CD4-positive, alpha-beta T cell (primary cell): ENCODE data around the gene FMN1. TPM values are rescaled to one million over a fixed set of nuclear protein-coding genes. Genes with fewer than 3 reads are reported as not detected.

Source experiments
- ATAC-seq: fragments of 200-7000 bp; cut with Tn5 transposase; one replicate; pipeline ENCODE4 v1.10.0; 2022; ENCODE audit warnings: mild to moderate bottlenecking; ENCODE audit not compliant: poor library complexity
- CTCF ChIA-PET: fragments of 350-600 bp; sonication (Branson Sonifier 250); formaldehyde crosslinking; loops from one replicate; lab custom pipeline; 2021; ENCODE audit warnings: antibody characterized with exemption, inconsistent platforms; lab: Charles Lee
- POLR2A ChIA-PET: fragments of 350-600 bp; sonication (Branson Sonifier 250); formaldehyde crosslinking; loops from one replicate; lab custom pipeline; 2021; ENCODE audit warnings: antibody characterized with exemption, inconsistent platforms; lab: Charles Lee
- DNase-seq, 14 experiments: peaks; one replicate each; pipeline ENCODE4 v3.0.0-alpha.2; 2013 to 2020; ENCODE audit warnings: mixed read lengths in 2 of 14
- H3K27ac ChIP-seq, 2 donors: one replicate each; pipeline versions ENCODE4 v1.5.1 to v1.7.0; 2013; ENCODE audit warnings: low read length in 2 of 2, low read depth in 1 of 2, mild to moderate bottlenecking in 1 of 2
- H3K27me3 ChIP-seq, 2 experiments: 1 replicate in 1 of 2; 2 replicates in 1 of 2; pipeline versions ENCODE4 v1.6.1 to v1.7.0; 2013; ENCODE audit warnings: low read length in 2 of 2, control low read depth in 1 of 2, mild to moderate bottlenecking in 1 of 2, moderate library complexity in 1 of 2; ENCODE audit not compliant: insufficient read depth in 2 of 2, control insufficient read depth in 1 of 2
- H3K36me3 ChIP-seq: one replicate; pipeline ENCODE4 v1.6.1; 2013; ENCODE audit warnings: low read length, control low read depth; ENCODE audit not compliant: insufficient read depth
- H3K4me1 ChIP-seq: one replicate; pipeline ENCODE4 v1.6.1; 2013; ENCODE audit warnings: low read length, control low read depth; ENCODE audit not compliant: insufficient read depth
- H3K4me3 ChIP-seq: one replicate; pipeline ENCODE4 v1.5.1; 2013; ENCODE audit warnings: mild to moderate bottlenecking, low read length, moderate library complexity
- H3K9me3 ChIP-seq, 2 experiments: 1 replicate in 1 of 2; 2 replicates in 1 of 2; pipeline versions ENCODE4 v1.6.1 to v1.7.0; 2013; ENCODE audit warnings: low read length in 2 of 2, mild to moderate bottlenecking in 2 of 2, control low read depth in 1 of 2, moderate library complexity in 1 of 2; ENCODE audit not compliant: control insufficient read depth in 1 of 2, insufficient read depth in 1 of 2
- H3K27ac Mint-ChIP-seq: one replicate; pipeline ENCODE4 v1.8.0; 2020; ENCODE audit warnings: mixed read lengths
- H3K27me3 Mint-ChIP-seq: one replicate; pipeline ENCODE4 v1.8.0; 2021; ENCODE audit warnings: mixed read lengths
- H3K36me3 Mint-ChIP-seq: one replicate; pipeline ENCODE4 v1.8.0; 2021; ENCODE audit warnings: low read depth, mixed read lengths
- H3K4me1 Mint-ChIP-seq: one replicate; pipeline ENCODE4 v1.8.0; 2021; ENCODE audit warnings: low read depth, mixed read lengths
- H3K4me3 Mint-ChIP-seq: one replicate; pipeline ENCODE4 v1.8.0; 2020; ENCODE audit warnings: mild to moderate bottlenecking, mixed read lengths
- H3K9me3 Mint-ChIP-seq: one replicate; pipeline ENCODE4 v1.8.0; 2020; ENCODE audit warnings: mixed read lengths
- intact Hi-C, 2 experiments: fragments of 100-400 bp; cut with DNase I in 1 of 2; cut with micrococcal nuclease in 1 of 2; formaldehyde crosslinking; loops; one replicate each; pipeline versions ENCODE4 v1.15.1 to v1.9.0; 2023 to 2025; cut with DNase I, micrococcal nuclease
- total RNA-seq, 174 experiments: library from RNA in 2 of 174; stranded (reverse) in 2 of 174; gene quantifications; one replicate each; pipeline ENCODE4 v1.2.3 and lab custom pipeline; 2021 to 2026
- TF ChIP-seq, protein P1 (sequence below): fragments of 200-600 bp; IDR thresholded peaks from one replicate; pipeline ENCODE4 v1.8.0; 2022; ENCODE audit warnings: antibody characterized with exemption, mild to moderate bottlenecking

FMN1 gene
- total RNA-seq, 2 experiments from 2014 or later: 0.39 to 0.55 TPM

DNA sequence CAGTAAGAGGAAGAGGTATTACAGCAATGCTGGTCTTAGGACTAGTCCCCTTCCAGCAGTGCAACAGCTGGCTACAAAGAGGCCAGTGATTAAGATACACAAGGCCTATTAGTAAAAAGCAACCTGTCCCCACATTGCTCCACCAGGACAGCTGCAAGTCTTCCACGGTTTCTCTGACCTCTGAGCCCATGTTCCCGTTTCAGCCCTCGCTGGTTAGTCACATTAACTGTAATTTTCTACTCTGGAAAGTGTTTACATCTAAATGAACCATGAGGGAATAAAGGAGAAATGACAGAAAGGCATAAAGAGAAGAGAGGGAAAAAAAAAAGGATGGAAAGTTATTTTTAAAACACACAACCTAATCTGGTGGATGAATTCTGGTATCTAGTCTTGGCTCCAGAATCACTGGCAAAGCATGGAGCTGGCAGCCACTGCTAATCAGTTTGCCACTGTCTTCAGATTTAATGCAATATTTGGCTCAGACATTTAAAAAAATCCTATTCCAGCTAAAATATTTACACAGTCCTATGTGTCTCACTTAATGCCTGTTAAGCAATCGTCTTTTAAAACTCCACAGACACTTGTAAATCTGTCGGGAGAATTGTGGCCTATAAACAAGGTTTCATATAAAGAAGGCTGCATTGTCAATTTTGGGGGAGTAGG is 321.8 kb downstream of the FMN1 start:
- no peak for DNase-seq
- H3K36me3 Mint-ChIP-seq: no peaks in the 10 kb centered on the region
- Histone ChIP-seq H3K4me1 (no peaks in the 10 kb centered on the region), H3K9me3 (no peaks in the 10 kb centered on the region), H3K36me3 (no peaks in the 10 kb centered on the region), H3K27me3 (no peaks in the 10 kb centered on the region), H3K27ac (no peak overlapping the region), H3K4me3 (no peak overlapping the region)
- ChIA-PET CTCF (no interaction called here), POLR2A (no interaction called here)
- intact Hi-C loops: no loop called here
- ATAC-seq: no peak
- no peaks in the 10 kb centered on the region for H3K4me1 Mint-ChIP-seq
- TF ChIP-seq, protein P1, sequence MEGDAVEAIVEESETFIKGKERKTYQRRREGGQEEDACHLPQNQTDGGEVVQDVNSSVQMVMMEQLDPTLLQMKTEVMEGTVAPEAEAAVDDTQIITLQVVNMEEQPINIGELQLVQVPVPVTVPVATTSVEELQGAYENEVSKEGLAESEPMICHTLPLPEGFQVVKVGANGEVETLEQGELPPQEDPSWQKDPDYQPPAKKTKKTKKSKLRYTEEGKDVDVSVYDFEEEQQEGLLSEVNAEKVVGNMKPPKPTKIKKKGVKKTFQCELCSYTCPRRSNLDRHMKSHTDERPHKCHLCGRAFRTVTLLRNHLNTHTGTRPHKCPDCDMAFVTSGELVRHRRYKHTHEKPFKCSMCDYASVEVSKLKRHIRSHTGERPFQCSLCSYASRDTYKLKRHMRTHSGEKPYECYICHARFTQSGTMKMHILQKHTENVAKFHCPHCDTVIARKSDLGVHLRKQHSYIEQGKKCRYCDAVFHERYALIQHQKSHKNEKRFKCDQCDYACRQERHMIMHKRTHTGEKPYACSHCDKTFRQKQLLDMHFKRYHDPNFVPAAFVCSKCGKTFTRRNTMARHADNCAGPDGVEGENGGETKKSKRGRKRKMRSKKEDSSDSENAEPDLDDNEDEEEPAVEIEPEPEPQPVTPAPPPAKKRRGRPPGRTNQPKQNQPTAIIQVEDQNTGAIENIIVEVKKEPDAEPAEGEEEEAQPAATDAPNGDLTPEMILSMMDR: no peak
- no peaks in the 10 kb centered on the region for H3K27me3 Mint-ChIP-seq
- no peaks in the 10 kb centered on the region for H3K9me3 Mint-ChIP-seq
- H3K27ac Mint-ChIP-seq: no peak overlapping the region
- no peak overlapping the region for H3K4me3 Mint-ChIP-seq

DNA sequence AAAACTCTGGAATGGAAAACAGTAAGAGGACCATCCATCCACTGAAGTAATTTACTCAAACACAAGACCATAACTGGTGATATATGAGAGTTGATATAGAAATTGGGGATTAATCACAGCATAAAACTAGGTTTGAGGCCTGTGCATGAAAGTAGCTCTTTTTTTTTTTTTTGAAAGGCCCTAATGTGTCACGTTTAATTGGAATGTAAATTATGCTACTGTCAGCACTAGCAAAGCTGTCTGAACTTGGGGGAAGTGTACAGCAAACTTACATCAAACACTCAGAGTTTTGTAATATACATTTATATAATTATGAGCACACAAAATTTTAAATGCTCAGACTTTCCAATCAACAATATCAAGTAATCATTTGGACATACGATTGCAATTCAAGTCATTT is 322.6 kb downstream of the FMN1 start:
- no peak for ATAC-seq
- POLR2A ChIA-PET: no interaction called here
- H3K36me3 ChIP-seq: no peaks in the 10 kb centered on the region
- H3K27ac ChIP-seq: no peak overlapping the region
- H3K27me3 ChIP-seq: no peaks in the 10 kb centered on the region
- TF ChIP-seq, protein P1: no peak
- Mint-ChIP-seq H3K9me3 (no peaks in the 10 kb centered on the region), H3K27me3 (no peaks in the 10 kb centered on the region), H3K36me3 (no peaks in the 10 kb centered on the region), H3K27ac (no peak overlapping the region), H3K4me3 (no peak overlapping the region), H3K4me1 (no peaks in the 10 kb centered on the region)
- intact Hi-C loops: no loop called here
- no peaks in the 10 kb centered on the region for H3K4me1 ChIP-seq
- H3K4me3 ChIP-seq: no peak overlapping the region
- no peaks in the 10 kb centered on the region for H3K9me3 ChIP-seq
- CTCF ChIA-PET: no interaction called here
- DNase-seq: no peak

DNA sequence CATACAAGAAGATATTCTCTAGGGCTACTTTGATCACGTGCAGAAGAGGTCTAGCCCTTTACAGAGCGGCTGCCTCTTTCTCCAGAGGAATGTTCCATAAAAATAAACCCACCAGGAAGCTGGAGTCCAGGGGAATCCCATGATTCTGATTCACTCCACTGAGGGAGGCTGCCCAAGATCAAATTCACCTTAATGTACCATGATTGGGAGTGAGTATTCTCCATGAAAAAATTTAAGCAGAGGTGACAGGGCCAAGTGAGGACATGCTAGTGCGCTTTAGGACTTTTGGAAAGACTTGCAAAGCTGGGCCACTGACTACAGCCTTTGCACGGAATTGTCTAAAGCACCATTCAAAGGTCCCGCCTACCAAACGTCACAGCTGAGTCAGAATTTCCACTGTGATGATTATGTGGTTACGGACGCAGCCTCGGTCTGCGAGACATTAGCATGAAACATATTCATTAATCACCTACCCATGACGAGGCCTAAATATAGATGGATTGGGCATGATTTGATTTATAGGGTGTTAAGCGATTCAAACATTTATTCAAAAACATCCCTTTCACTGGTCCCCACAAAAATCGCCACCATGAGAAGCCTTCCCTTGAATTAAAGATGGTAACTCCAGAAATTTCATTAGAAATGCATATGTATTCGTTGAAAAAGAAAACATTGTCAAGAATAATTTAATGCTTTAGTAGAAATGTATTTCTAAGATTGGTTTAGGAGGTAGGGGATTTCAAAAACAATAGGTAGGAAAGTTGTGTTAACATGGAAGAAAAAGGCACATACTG is 324.1 kb downstream of the FMN1 start:
- Histone ChIP-seq H3K27ac (no peak overlapping the region), H3K36me3 (no peaks in the 10 kb centered on the region), H3K4me1 (no peaks in the 10 kb centered on the region), H3K4me3 (no peak overlapping the region), H3K27me3 (no peaks in the 10 kb centered on the region), H3K9me3 (no peaks in the 10 kb centered on the region)
- ChIA-PET POLR2A (no interaction called here), CTCF (no interaction called here)
- no peaks in the 10 kb centered on the region for H3K4me1 Mint-ChIP-seq
- H3K27ac Mint-ChIP-seq: no peak overlapping the region
- no peak for ATAC-seq
- no peaks in the 10 kb centered on the region for H3K36me3 Mint-ChIP-seq
- H3K9me3 Mint-ChIP-seq: no peaks in the 10 kb centered on the region
- TF ChIP-seq, protein P1: no peak
- H3K27me3 Mint-ChIP-seq: no peaks in the 10 kb centered on the region
- H3K4me3 Mint-ChIP-seq: no peak overlapping the region
- DNase-seq: peak in 2 of 14 experiments; percentile 1 to 22
- intact Hi-C loops: no loop called here
